Muscle of leg (tissue), 11 donors: ENCODE results near the gene RBM23. TPM values are rescaled to one million over a fixed set of nuclear protein-coding genes. Genes with fewer than 3 reads are reported as not detected.
"Not testable (repeated sequence)": the region's sequence is repeated elsewhere in the genome, so short reads cannot be mapped to it uniquely, and the experiment has no call there.

Experiments
- DNase-seq: peaks from one replicate; pipeline ENCODE4 v3.0.0; 2013
- H3K27ac ChIP-seq: one replicate; pipeline ENCODE4 v1.5.1; 2013; ENCODE audit warnings: mild to moderate bottlenecking, low read length, control low read depth
- H3K27me3 ChIP-seq: one replicate; pipeline ENCODE4 v1.6.1; 2013; ENCODE audit warnings: low read length; ENCODE audit not compliant: control insufficient read depth, insufficient read depth
- H3K36me3 ChIP-seq: one replicate; pipeline ENCODE4 v1.6.1; 2013; ENCODE audit warnings: low read length; ENCODE audit not compliant: control insufficient read depth, insufficient read depth
- H3K4me1 ChIP-seq: one replicate; pipeline ENCODE4 v1.6.1; 2013; ENCODE audit warnings: low read length; ENCODE audit not compliant: control insufficient read depth, insufficient read depth
- H3K4me3 ChIP-seq: one replicate; pipeline ENCODE4 v1.5.1; 2013; ENCODE audit warnings: low read length, control low read depth
- H3K9me3 ChIP-seq: replicated peaks from 2 replicates; pipeline ENCODE4 v1.6.1; 2013; ENCODE audit warnings: low read depth, low read length; ENCODE audit not compliant: control insufficient read depth
- WGBS: methylation state at CpG from one replicate; pipeline ENCODE4 v1.1.5; 2013; ENCODE audit warnings: missing lambda C conversion rate; ENCODE audit not compliant: insufficient coverage; 5-methylcytosine and 5-hydroxymethylcytosine counted together
- polyA plus RNA-seq, 8 donors: library from polyadenylated mRNA; unstranded; fragments of 120-200 nt; gene quantifications; one replicate each; pipeline versions ENCODE4 v1.2.1 to v1.2.3, GENCODE V29; 2013; ENCODE audit warnings: inconsistent platforms in 1 of 8, low replicate concordance in 1 of 8; ENCODE audit not compliant: insufficient read length in 8 of 8, insufficient read depth in 1 of 8
- total RNA-seq: library from RNA; stranded (reverse); fragments of 120-200 nt; gene quantifications from one replicate; pipeline ENCODE4 v1.2.4, GENCODE V29; 2013

RBM23 gene
- total and polyA plus RNA-seq, 9 donors, result 51.7 to 67.6 (median 56.2) TPM

GRCh38 chr14:22920697-22921096, 1.7 kb upstream of the RBM23 start:
- Histone ChIP-seq H3K9me3 (no peaks in the 10 kb centered on the region), H3K27ac (no peak overlapping the region), H3K4me1 (peaks cover 12% of the 10 kb centered on the region), H3K4me3 (no peak overlapping the region), H3K27me3 (no peaks in the 10 kb centered on the region), H3K36me3 (peaks cover 61% of the 10 kb centered on the region)
- DNase-seq, result no peak
- WGBS, result no CpG with 5 or more reads among the region's 6 CpGs

- WGBS, result 2% methylated on average over 7 of the region's 10 CpGs
- no peak for DNase-seq
- no peaks in the 10 kb centered on the region for H3K9me3 ChIP-seq
- peak overlapping the region; percentile 41 for H3K4me3 ChIP-seq
- peak overlapping the region; percentile 93 for H3K27ac ChIP-seq
- peaks cover 52% of the 10 kb centered on the region for H3K36me3 ChIP-seq
- peaks cover 12% of the 10 kb centered on the region for H3K4me1 ChIP-seq
- no peaks in the 10 kb centered on the region for H3K27me3 ChIP-seq
Observed at GRCh38 chr14:22919601-22919921, 612 bp upstream of the RBM23 start.

- Histone ChIP-seq H3K36me3 (peaks cover 20% of the 10 kb centered on the region), H3K9me3 (no peaks in the 10 kb centered on the region), H3K4me1 (peaks cover 12% of the 10 kb centered on the region), H3K27ac (no peak overlapping the region), H3K4me3 (no peak overlapping the region), H3K27me3 (no peaks in the 10 kb centered on the region)
- WGBS, result 80% methylated on average over 4 of the region's 8 CpGs
- DNase-seq, result no peak
Observed at GRCh38 chr14:22915886-22916521, 2.9 kb downstream of the RBM23 start.

GRCh38 chr14:22914836-22915235, 4.1 kb downstream of the RBM23 start:
- no CpG with 5 or more reads among the region's 4 CpGs for WGBS
- not testable (repeated sequence) for H3K27me3 ChIP-seq, H3K4me3 ChIP-seq, H3K9me3 ChIP-seq, DNase-seq, H3K27ac ChIP-seq
- Histone ChIP-seq H3K36me3 (peaks cover 17% of the 10 kb centered on the region), H3K4me1 (peaks cover 12% of the 10 kb centered on the region)

- no peak overlapping the region for H3K27ac ChIP-seq
- DNase-seq, result no peak
- H3K27me3 ChIP-seq, result no peaks in the 10 kb centered on the region
- H3K4me3 ChIP-seq, result no peak overlapping the region
- H3K36me3 ChIP-seq, result peaks cover 38% of the 10 kb centered on the region
- H3K4me1 ChIP-seq, result no peaks in the 10 kb centered on the region
- no CpG with 5 or more reads among the region's 5 CpGs for WGBS
- no peaks in the 10 kb centered on the region for H3K9me3 ChIP-seq
Observed at GRCh38 chr14:22910916-22911315, 8.0 kb downstream of the RBM23 start.

GRCh38 chr14:22908601-22909000, 10.3 kb downstream of the RBM23 start:
- no peak overlapping the region for H3K27ac ChIP-seq
- peaks cover 58% of the 10 kb centered on the region for H3K36me3 ChIP-seq
- no peaks in the 10 kb centered on the region for H3K27me3 ChIP-seq
- no peak overlapping the region for H3K4me3 ChIP-seq
- no peaks in the 10 kb centered on the region for H3K4me1 ChIP-seq
- DNase-seq, result no peak
- H3K9me3 ChIP-seq, result no peaks in the 10 kb centered on the region
- WGBS, result 89% methylated on average over 7 of the region's 8 CpGs

- WGBS, result no CpG with 5 or more reads among the region's 3 CpGs
- no peaks in the 10 kb centered on the region for H3K9me3 ChIP-seq
- DNase-seq, result no peak
- H3K4me3 ChIP-seq, result no peak overlapping the region
- no peaks in the 10 kb centered on the region for H3K4me1 ChIP-seq
- no peaks in the 10 kb centered on the region for H3K27me3 ChIP-seq
- H3K27ac ChIP-seq, result no peak overlapping the region
- peaks cover 67% of the 10 kb centered on the region for H3K36me3 ChIP-seq
Observed at GRCh38 chr14:22907429-22907828, 11.5 kb downstream of the RBM23 start.

GRCh38 chr14:22906073-22906472, 12.9 kb downstream of the RBM23 start:
- DNase-seq, result no peak
- no peak overlapping the region for H3K4me3 ChIP-seq
- WGBS, result 97% methylated on average over 19 of the region's 20 CpGs
- H3K27me3 ChIP-seq, result no peaks in the 10 kb centered on the region
- H3K4me1 ChIP-seq, result no peaks in the 10 kb centered on the region
- peaks cover 81% of the 10 kb centered on the region for H3K36me3 ChIP-seq
- H3K9me3 ChIP-seq, result no peaks in the 10 kb centered on the region
- no peak overlapping the region for H3K27ac ChIP-seq

- Histone ChIP-seq H3K9me3 (no peaks in the 10 kb centered on the region), H3K27ac (no peak overlapping the region), H3K4me1 (no peaks in the 10 kb centered on the region), H3K27me3 (no peaks in the 10 kb centered on the region), H3K36me3 (peaks cover 84% of the 10 kb centered on the region), H3K4me3 (no peak overlapping the region)
- no peak for DNase-seq
- 88% methylated on average over 4 of the region's 4 CpGs for WGBS
Observed at GRCh38 chr14:22905627-22906026, 13.3 kb downstream of the RBM23 start.

- DNase-seq, result no peak
- H3K4me1 ChIP-seq, result no peaks in the 10 kb centered on the region
- no peaks in the 10 kb centered on the region for H3K9me3 ChIP-seq
- H3K27ac ChIP-seq, result no peak overlapping the region
- peaks cover 86% of the 10 kb centered on the region for H3K36me3 ChIP-seq
- WGBS, result 100% methylated on average over 1 of the region's 2 CpGs
- H3K4me3 ChIP-seq, result no peak overlapping the region
- H3K27me3 ChIP-seq, result no peaks in the 10 kb centered on the region
Observed at GRCh38 chr14:22903742-22904087, 15.2 kb downstream of the RBM23 start.

GRCh38 chr14:22901799-22902198, 17.1 kb downstream of the RBM23 start:
- Histone ChIP-seq H3K4me3 (no peak overlapping the region), H3K9me3 (no peaks in the 10 kb centered on the region), H3K36me3 (peaks cover 80% of the 10 kb centered on the region), H3K27me3 (no peaks in the 10 kb centered on the region), H3K4me1 (no peaks in the 10 kb centered on the region), H3K27ac (no peak overlapping the region)
- WGBS, result 92% methylated on average over 2 of the region's 7 CpGs
- no peak for DNase-seq
